ENCODE measurements around the gene SRP14.

Gene SRP14

GRCh38 chr15:40058476-40059140 is 19.6 kb upstream of the SRP14 start:
- Histone ChIP-seq H3K9me3 (no peaks in the 10 kb centered on the region), H3K4me1 (peaks cover 0 to 24% (median 0%) of the 10 kb centered on the region in 4 donors), H3K27ac (no peak overlapping the region), H3K27me3 (no peaks in the 10 kb centered on the region), H3K36me3 (peaks cover 0 to 6% (median 4%) of the 10 kb centered on the region in 3 donors), H3K4me3 (no peak overlapping the region)
- peak in 1 of 2 donors; percentile 12 for DNase-seq
- intact Hi-C loops (cut with DNase I; ENCODE audit: low total_unique reads) = no loop called here
- no peak for TF ChIP-seq CTCF (IDR thresholded peaks at IDR 0.05)

- H3K4me1 ChIP-seq = peaks cover 0 to 19% (median 0%) of the 10 kb centered on the region in 4 donors
- intact Hi-C loops (cut with DNase I; ENCODE audit: low total_unique reads) = no loop called here
- peaks cover 0 to 6% (median 4%) of the 10 kb centered on the region in 3 donors for H3K36me3 ChIP-seq
- no peak for TF ChIP-seq CTCF (IDR thresholded peaks at IDR 0.05)
- H3K4me3 ChIP-seq = no peak overlapping the region
- no peaks in the 10 kb centered on the region for H3K27me3 ChIP-seq
- peak in 1 of 2 donors; percentile 55 for DNase-seq
- no peaks in the 10 kb centered on the region for H3K9me3 ChIP-seq
- H3K27ac ChIP-seq = no peak overlapping the region
These were observed 16.8 kb upstream of the SRP14 start for GRCh38 chr15:40055576-40056293.

- no peak overlapping the region for H3K27ac ChIP-seq
- H3K9me3 ChIP-seq = no peaks in the 10 kb centered on the region
- no peak overlapping the region for H3K4me3 ChIP-seq
- no peak for TF ChIP-seq CTCF (IDR thresholded peaks at IDR 0.05)
- DNase-seq = peak in 1 of 2 donors; percentile 60
- intact Hi-C loops (cut with DNase I; ENCODE audit: low total_unique reads) = no loop called here
- H3K4me1 ChIP-seq = peaks cover 0 to 19% (median 0%) of the 10 kb centered on the region in 4 donors
- H3K36me3 ChIP-seq = peaks cover 0 to 6% (median 4%) of the 10 kb centered on the region in 3 donors
- H3K27me3 ChIP-seq = no peaks in the 10 kb centered on the region
These were observed 16.0 kb upstream of the SRP14 start for GRCh38 chr15:40054855-40055575.

- H3K27me3 ChIP-seq = no peaks in the 10 kb centered on the region
- peaks cover 0 to 19% (median 0%) of the 10 kb centered on the region in 4 donors for H3K4me1 ChIP-seq
- peaks cover 0 to 6% (median 4%) of the 10 kb centered on the region in 3 donors for H3K36me3 ChIP-seq
- DNase-seq = no peak
- H3K27ac ChIP-seq = no peak overlapping the region
- H3K4me3 ChIP-seq = no peak overlapping the region
- no peak for TF ChIP-seq CTCF (IDR thresholded peaks at IDR 0.05)
- no peaks in the 10 kb centered on the region for H3K9me3 ChIP-seq
- intact Hi-C loops (cut with DNase I; ENCODE audit: low total_unique reads) = no loop called here
These were observed 15.5 kb upstream of the SRP14 start for GRCh38 chr15:40054605-40054854.

- H3K27me3 ChIP-seq = no peaks in the 10 kb centered on the region
- no peak overlapping the region for H3K4me3 ChIP-seq
- intact Hi-C loops (cut with DNase I; ENCODE audit: low total_unique reads) = no loop called here
- peaks cover 0 to 6% (median 4%) of the 10 kb centered on the region in 3 donors for H3K36me3 ChIP-seq
- H3K27ac ChIP-seq = no peak overlapping the region
- DNase-seq = peak in 1 of 2 donors; percentile 60
- H3K9me3 ChIP-seq = no peaks in the 10 kb centered on the region
- peaks cover 0 to 19% (median 0%) of the 10 kb centered on the region in 4 donors for H3K4me1 ChIP-seq
- TF ChIP-seq CTCF (IDR thresholded peaks at IDR 0.05) = no peak
These were observed 15.0 kb upstream of the SRP14 start for GRCh38 chr15:40053831-40054604.
